OCI-LY1 (cell line): ENCODE results near the gene TMEM121.

Experiments used
- CTCF ChIP-seq: fragments of 200-600 bp; sonication (generic), shearing (Covaris generic); IDR thresholded peaks from 2 replicates; pipeline ENCODE4 v1.5.1; 2017; ENCODE audit warnings: mild to moderate bottlenecking, antibody characterized with exemption, low read length, moderate library complexity, mixed read lengths
- EZH2 ChIP-seq: fragments of 200-600 bp; sonication (generic), shearing (Covaris generic); IDR thresholded peaks from 2 replicates; pipeline ENCODE4 v1.8.0; 2017; ENCODE audit warnings: borderline replicate concordance, mixed run types, mild to moderate bottlenecking, antibody characterized with exemption, low read length, moderate library complexity, mixed read lengths

GRCh38 chr14:105530285-105531087 is 4.1 kb downstream of the TMEM121 start:
- TF ChIP-seq CTCF = no peak
- no peak for TF ChIP-seq EZH2
